Activated naive CD4-positive, alpha-beta T cell treated with anti-CD3 and anti-CD28 coated beads for 36 hours (primary cell): Measurements from ENCODE around the gene ADIPOR1. TPM values are rescaled to one million over a fixed set of nuclear protein-coding genes. Genes with fewer than 3 reads are reported as not detected.
"Not testable (repeated sequence)": the region's sequence is repeated elsewhere in the genome, so short reads cannot be mapped to it uniquely, and the experiment has no call there.

Source experiments
- CTCF ChIA-PET: fragments of 350-600 bp; sonication (Branson Sonifier 250); formaldehyde crosslinking; loops from one replicate; lab custom pipeline; 2021; ENCODE audit warnings: antibody characterized with exemption; lab: Charles Lee
- DNase-seq: peaks from one replicate; pipeline ENCODE4 v3.0.0-alpha.2; 2020
- H3K27ac Mint-ChIP-seq: one replicate; pipeline ENCODE4 v1.8.0; 2021; ENCODE audit warnings: mild to moderate bottlenecking, mixed read lengths
- H3K27me3 Mint-ChIP-seq: one replicate; pipeline ENCODE4 v1.8.0; 2021; ENCODE audit warnings: low read depth, mixed read lengths
- H3K36me3 Mint-ChIP-seq: one replicate; pipeline ENCODE4 v1.8.0; 2021; ENCODE audit warnings: low read depth, mixed read lengths
- H3K4me1 Mint-ChIP-seq: one replicate; pipeline ENCODE4 v1.8.0; 2021; ENCODE audit warnings: low read depth, mixed read lengths
- H3K4me3 Mint-ChIP-seq: one replicate; pipeline ENCODE4 v1.8.0; 2021; ENCODE audit warnings: mild to moderate bottlenecking, moderate library complexity, mixed read lengths
- H3K9me3 Mint-ChIP-seq: one replicate; pipeline ENCODE4 v1.8.0; 2021; ENCODE audit warnings: mixed read lengths
- intact Hi-C: fragments of 100-400 bp; cut with micrococcal nuclease; formaldehyde crosslinking; loops from one replicate; pipeline ENCODE4 v1.15.1; 2023
- total RNA-seq, 2 experiments: library from RNA; stranded (reverse); gene quantifications; one replicate each; pipeline ENCODE4 v1.2.3, GENCODE V29; 2021

Gene ADIPOR1
- 10 to 100 TPM; 75.5 to 77.0 TPM for total RNA-seq

GRCh38 chr1:202957733-202958543 is at the start of gene ADIPOR1:
Gene ADIPOR1, minus strand, starts transcription at chr1:202958312. Its CDS starts 7,242 bp downstream, at chr1:202951070.
- peaks cover 4% of the 10 kb centered on the region for H3K36me3 Mint-ChIP-seq
- peak within 1 kb of the TSS; percentile 85 for H3K4me3 Mint-ChIP-seq
- intact Hi-C loops = loop anchor here (1.0 to 5.0 kb wide), 5 partner anchors 9 to 349 kb away; partner anchors contain the start of genes BTG2, CYB5R1, KLHL12 and RABIF
- peak within 1 kb of the TSS; percentile 37 for H3K27ac Mint-ChIP-seq
- peaks cover 48% of the 10 kb centered on the region for H3K4me1 Mint-ChIP-seq
- peak; percentile 94 for DNase-seq
- CTCF ChIA-PET = no interaction called here
- H3K27me3 Mint-ChIP-seq = no peaks in the 10 kb centered on the region
- no peaks in the 10 kb centered on the region for H3K9me3 Mint-ChIP-seq

GRCh38 chr1:203006948-203007871 is 49.1 kb upstream of the ADIPOR1 start, which contains the start of gene TMEM183A:
Gene TMEM183A, plus strand, starts transcription at chr1:203007374. Its CDS starts 92 bp downstream, at chr1:203007466.
- intact Hi-C loops = loop anchor here (1.0 to 5.0 kb wide), 8 partner anchors 19 to 659 kb away; partner anchors contain the start of genes ADIPOR1, CYB5R1, PPFIA4 and PPP1R12B
- Mint-ChIP-seq H3K27me3 (no peaks in the 10 kb centered on the region), H3K4me1 (peaks cover 27% of the 10 kb centered on the region), H3K36me3 (peaks cover 10% of the 10 kb centered on the region), H3K9me3 (no peaks in the 10 kb centered on the region), H3K4me3 (peak within 1 kb of the TSS; percentile 79), H3K27ac (peak within 1 kb of the TSS; percentile 93)
- CTCF ChIA-PET = interaction anchor here (0.6 to 1.3 kb wide), 6 partner anchors 9 to 728 kb away, joined by 3 to 8 read pairs (median 3); no protein-coding TSS in a partner anchor
- DNase-seq = peak; percentile 98

- intact Hi-C loops = loop anchor here (2.0 to 5.0 kb wide), 2 partner anchors 117 to 322 kb away; partner anchors contain the start of gene RABIF
These were observed 47.5 kb upstream of the ADIPOR1 start for GRCh38 chr1:203005395-203006142.

GRCh38 chr1:203002951-203003350 is 44.8 kb upstream of the ADIPOR1 start:
- Mint-ChIP-seq H3K4me1 (peaks cover 13% of the 10 kb centered on the region), H3K27ac (peak overlapping the region; percentile 12), H3K9me3 (no peaks in the 10 kb centered on the region), H3K27me3 (peaks cover 6% of the 10 kb centered on the region), H3K36me3 (no peaks in the 10 kb centered on the region), H3K4me3 (no peak overlapping the region)
- intact Hi-C loops = no loop called here
- DNase-seq = no peak
- CTCF ChIA-PET = no interaction called here

More at GRCh38 chr1:203005395-203006142, 47.5 kb upstream of the ADIPOR1 start:
- H3K36me3 Mint-ChIP-seq, H3K27me3 Mint-ChIP-seq, DNase-seq, H3K9me3 Mint-ChIP-seq: not testable (repeated sequence)
- H3K27ac Mint-ChIP-seq = peak overlapping the region; percentile 92
- H3K4me1 Mint-ChIP-seq = peaks cover 22% of the 10 kb centered on the region
- CTCF ChIA-PET = interaction anchor here (0.6 to 1.5 kb wide), 5 partner anchors 17 to 376 kb away, joined by 3 to 5 read pairs (median 3); no protein-coding TSS in a partner anchor
- peak overlapping the region; percentile 79 for H3K4me3 Mint-ChIP-seq

- Mint-ChIP-seq H3K27me3 (peaks cover 10% of the 10 kb centered on the region), H3K9me3 (no peaks in the 10 kb centered on the region), H3K27ac (no peak overlapping the region), H3K4me1 (peaks cover 13% of the 10 kb centered on the region), H3K36me3 (no peaks in the 10 kb centered on the region), H3K4me3 (no peak overlapping the region)
- CTCF ChIA-PET = no interaction called here
- DNase-seq = no peak
- intact Hi-C loops = no loop called here
These were observed 43.9 kb upstream of the ADIPOR1 start for GRCh38 chr1:203001986-203002385.

GRCh38 chr1:203000217-203000944 is 42.3 kb upstream of the ADIPOR1 start:
- Mint-ChIP-seq H3K36me3 (no peaks in the 10 kb centered on the region), H3K4me3 (no peak overlapping the region), H3K4me1 (peaks cover 4% of the 10 kb centered on the region), H3K27ac (no peak overlapping the region), H3K27me3 (peaks cover 19% of the 10 kb centered on the region), H3K9me3 (no peaks in the 10 kb centered on the region)
- CTCF ChIA-PET = interaction anchor here (0.6 to 2.7 kb wide), 19 partner anchors 8 to 281 kb away, joined by 3 to 9 read pairs (median 4); no protein-coding TSS in a partner anchor
- no peak for DNase-seq
- intact Hi-C loops = no loop called here

GRCh38 chr1:202998836-202999750 is 41.0 kb upstream of the ADIPOR1 start:
- H3K27ac Mint-ChIP-seq = no peak overlapping the region
- H3K27me3 Mint-ChIP-seq = peaks cover 26% of the 10 kb centered on the region
- H3K4me3 Mint-ChIP-seq = peak overlapping the region; percentile 22
- intact Hi-C loops = loop anchor here (1.0 to 2.0 kb wide), 5 partner anchors 30 to 656 kb away; partner anchors contain the start of gene RABIF
- no peaks in the 10 kb centered on the region for H3K36me3 Mint-ChIP-seq
- H3K9me3 Mint-ChIP-seq = no peaks in the 10 kb centered on the region
- peak; percentile 83 for DNase-seq
- CTCF ChIA-PET = interaction anchor here (0.6 to 2.7 kb wide), 27 partner anchors 8 to 1957 kb away, joined by 3 to 9 read pairs (median 3); partner anchors contain the start of gene TMEM183A
- peaks cover 4% of the 10 kb centered on the region for H3K4me1 Mint-ChIP-seq

GRCh38 chr1:202994756-202995155 is 36.6 kb upstream of the ADIPOR1 start:
- intact Hi-C loops = no loop called here
- H3K36me3 Mint-ChIP-seq = no peaks in the 10 kb centered on the region
- no peak for DNase-seq
- H3K27me3 Mint-ChIP-seq = peaks cover 30% of the 10 kb centered on the region
- CTCF ChIA-PET = interaction anchor here (0.5 to 1.2 kb wide), 3 partner anchors 14 to 244 kb away, joined by 3 to 4 read pairs (median 3); no protein-coding TSS in a partner anchor
- no peak overlapping the region for H3K4me3 Mint-ChIP-seq
- H3K27ac Mint-ChIP-seq = no peak overlapping the region
- no peaks in the 10 kb centered on the region for H3K9me3 Mint-ChIP-seq
- H3K4me1 Mint-ChIP-seq = peaks cover 4% of the 10 kb centered on the region

- intact Hi-C loops = no loop called here
- no peaks in the 10 kb centered on the region for H3K36me3 Mint-ChIP-seq
These were observed 33.0 kb upstream of the ADIPOR1 start for GRCh38 chr1:202991112-202991511.

GRCh38 chr1:202989879-202990278 is 31.8 kb upstream of the ADIPOR1 start:
- Mint-ChIP-seq H3K4me1 (no peaks in the 10 kb centered on the region), H3K4me3 (no peak overlapping the region), H3K36me3 (no peaks in the 10 kb centered on the region), H3K9me3 (no peaks in the 10 kb centered on the region), H3K27ac (no peak overlapping the region), H3K27me3 (peaks cover 7% of the 10 kb centered on the region)
- intact Hi-C loops = no loop called here
- CTCF ChIA-PET = interaction anchor here (0.5 to 1.1 kb wide), 3 partner anchors 10 to 418 kb away, joined by 3 to 7 read pairs (median 3); no protein-coding TSS in a partner anchor
- DNase-seq = no peak

More at GRCh38 chr1:202991112-202991511, 33.0 kb upstream of the ADIPOR1 start:
- Mint-ChIP-seq H3K4me3 (no peak overlapping the region), H3K4me1 (no peaks in the 10 kb centered on the region), H3K9me3 (no peaks in the 10 kb centered on the region), H3K27ac (no peak overlapping the region), H3K27me3 (peaks cover 14% of the 10 kb centered on the region)
- CTCF ChIA-PET = no interaction called here
- no peak for DNase-seq
